ENCODE results near the gene RRP12. TPM values are rescaled to one million over a fixed set of nuclear protein-coding genes. Genes with fewer than 3 reads are reported as not detected.

The RRP12 gene
- polyA plus RNA-seq, 6 donors from 2014 or later = 8.1 to 20.8 (median 15.7) TPM

GRCh38 chr10:97396056-97396455 is 5.1 kb downstream of the RRP12 start:
- H3K4me1 Mint-ChIP-seq = peaks cover 6 to 12% (median 11%) of the 10 kb centered on the region in 3 donors
- DNase-seq (no peak), ATAC-seq (ENCODE audit: low read depth in 2 of 2) (no peak)
- no peaks in the 10 kb centered on the region for H3K27me3 Mint-ChIP-seq
- H3K36me3 Mint-ChIP-seq = peaks cover 1 to 14% of the 10 kb centered on the region in 2 donors
- no peak overlapping the region for H3K4me3 Mint-ChIP-seq
- no peaks in the 10 kb centered on the region for H3K9me3 Mint-ChIP-seq
- peak overlapping the region in 2 of 6 donors; percentile 57 to 72 for H3K27ac Mint-ChIP-seq

- H3K27me3 Mint-ChIP-seq = no peaks in the 10 kb centered on the region
- peaks cover 13 to 19% of the 10 kb centered on the region in 2 donors for H3K36me3 Mint-ChIP-seq
- peak overlapping the region in 3 of 6 donors; percentile 19 to 72 (median 71) for H3K27ac Mint-ChIP-seq
- H3K4me1 Mint-ChIP-seq = no peaks in the 10 kb centered on the region
- ATAC-seq (ENCODE audit: low read depth in 2 of 2) (no peak), DNase-seq (no peak)
- H3K4me3 Mint-ChIP-seq = no peak overlapping the region
- no peaks in the 10 kb centered on the region for H3K9me3 Mint-ChIP-seq
These were observed 8.0 kb downstream of the RRP12 start for GRCh38 chr10:97393034-97393573.

- Mint-ChIP-seq H3K4me1 (peaks cover 0 to 4% (median 0%) of the 10 kb centered on the region in 3 donors), H3K4me3 (no peak overlapping the region), H3K27ac (no peak overlapping the region), H3K27me3 (no peaks in the 10 kb centered on the region), H3K9me3 (no peaks in the 10 kb centered on the region), H3K36me3 (peaks cover 13 to 21% of the 10 kb centered on the region in 2 donors)
- DNase-seq = no peak
- ATAC-seq (ENCODE audit: low read depth in 2 of 2) = no peak
These were observed 11.0 kb downstream of the RRP12 start for GRCh38 chr10:97390091-97390490.

GRCh38 chr10:97388152-97388551 is 13.0 kb downstream of the RRP12 start:
- H3K27ac Mint-ChIP-seq = peak overlapping the region in 1 of 6 donors; percentile 54
- peaks cover 0 to 4% (median 0%) of the 10 kb centered on the region in 3 donors for H3K4me1 Mint-ChIP-seq
- no peaks in the 10 kb centered on the region for H3K27me3 Mint-ChIP-seq
- H3K9me3 Mint-ChIP-seq = no peaks in the 10 kb centered on the region
- ATAC-seq (ENCODE audit: low read depth in 2 of 2) = peak in 1 of 2 donors; percentile 4
- peaks cover 8 to 21% of the 10 kb centered on the region in 2 donors for H3K36me3 Mint-ChIP-seq
- no peak for DNase-seq
- no peak overlapping the region for H3K4me3 Mint-ChIP-seq

- Mint-ChIP-seq H3K9me3 (no peaks in the 10 kb centered on the region), H3K4me1 (peaks cover 0 to 4% (median 0%) of the 10 kb centered on the region in 3 donors), H3K36me3 (peaks cover 5 to 16% of the 10 kb centered on the region in 2 donors)
These were observed 15.6 kb downstream of the RRP12 start for GRCh38 chr10:97385565-97385964.

GRCh38 chr10:97384641-97385040 is 16.5 kb downstream of the RRP12 start:
- DNase-seq (no peak), ATAC-seq (ENCODE audit: low read depth in 2 of 2) (no peak)
- Mint-ChIP-seq H3K27ac (peak overlapping the region in 1 of 6 donors; percentile 59), H3K27me3 (no peaks in the 10 kb centered on the region), H3K36me3 (peaks cover 5 to 16% of the 10 kb centered on the region in 2 donors), H3K4me3 (no peak overlapping the region), H3K9me3 (no peaks in the 10 kb centered on the region), H3K4me1 (peaks cover 0 to 4% (median 0%) of the 10 kb centered on the region in 3 donors)

More at GRCh38 chr10:97385565-97385964, 15.6 kb downstream of the RRP12 start:
- H3K27ac Mint-ChIP-seq = peak overlapping the region in 1 of 6 donors; percentile 59
- no peaks in the 10 kb centered on the region for H3K27me3 Mint-ChIP-seq
- DNase-seq = no peak
- peak overlapping the region in 1 of 8 donors; percentile 16 for H3K4me3 Mint-ChIP-seq
- peak in 1 of 2 donors; percentile 6 for ATAC-seq (ENCODE audit: low read depth in 2 of 2)

- H3K9me3 Mint-ChIP-seq = no peaks in the 10 kb centered on the region
- no peak overlapping the region for H3K4me3 Mint-ChIP-seq
- no peak overlapping the region for H3K27ac Mint-ChIP-seq
- DNase-seq (no peak), ATAC-seq (ENCODE audit: low read depth in 2 of 2) (no peak)
- peaks cover 0 to 4% (median 0%) of the 10 kb centered on the region in 3 donors for H3K4me1 Mint-ChIP-seq
- H3K36me3 Mint-ChIP-seq = peaks cover 5 to 16% of the 10 kb centered on the region in 2 donors
- H3K27me3 Mint-ChIP-seq = no peaks in the 10 kb centered on the region
These were observed 17.0 kb downstream of the RRP12 start for GRCh38 chr10:97384156-97384555.

GRCh38 chr10:97383159-97383558 is 18.0 kb downstream of the RRP12 start:
- peak overlapping the region in 3 of 6 donors; percentile 53 to 60 (median 56) for H3K27ac Mint-ChIP-seq
- peaks cover 0 to 9% of the 10 kb centered on the region in 2 donors for H3K36me3 Mint-ChIP-seq
- no peaks in the 10 kb centered on the region for H3K9me3 Mint-ChIP-seq

GRCh38 chr10:97381626-97382025 is 19.5 kb downstream of the RRP12 start:
- Mint-ChIP-seq H3K27ac (peak overlapping the region in 1 of 6 donors; percentile 43), H3K36me3 (peaks cover 0 to 8% of the 10 kb centered on the region in 2 donors), H3K9me3 (no peaks in the 10 kb centered on the region), H3K4me1 (peaks cover 0 to 4% (median 0%) of the 10 kb centered on the region in 3 donors), H3K4me3 (no peak overlapping the region), H3K27me3 (no peaks in the 10 kb centered on the region)
- no peak for DNase-seq
- no peak for ATAC-seq (ENCODE audit: low read depth in 2 of 2)

More at GRCh38 chr10:97383159-97383558, 18.0 kb downstream of the RRP12 start:
- Mint-ChIP-seq H3K27me3 (no peaks in the 10 kb centered on the region), H3K4me1 (peaks cover 0 to 4% (median 0%) of the 10 kb centered on the region in 3 donors), H3K4me3 (no peak overlapping the region)
- ATAC-seq (ENCODE audit: low read depth in 2 of 2) (no peak), DNase-seq (no peak)

GRCh38 chr10:97380516-97380915 is 20.6 kb downstream of the RRP12 start:
- H3K27me3 Mint-ChIP-seq = no peaks in the 10 kb centered on the region
- H3K4me1 Mint-ChIP-seq = peaks cover 0 to 3% (median 0%) of the 10 kb centered on the region in 3 donors
- peak overlapping the region in 2 of 6 donors; percentile 43 to 71 for H3K27ac Mint-ChIP-seq
- H3K4me3 Mint-ChIP-seq = no peak overlapping the region
- peaks cover 0 to 5% of the 10 kb centered on the region in 2 donors for H3K36me3 Mint-ChIP-seq
- DNase-seq (no peak), ATAC-seq (ENCODE audit: low read depth in 2 of 2) (peak in 1 of 2 donors; percentile 8)
- no peaks in the 10 kb centered on the region for H3K9me3 Mint-ChIP-seq

- Mint-ChIP-seq H3K27ac (peak overlapping the region in 3 of 6 donors; percentile 21 to 92 (median 76)), H3K9me3 (no peaks in the 10 kb centered on the region), H3K4me1 (no peaks in the 10 kb centered on the region), H3K27me3 (no peaks in the 10 kb centered on the region), H3K36me3 (no peaks in the 10 kb centered on the region), H3K4me3 (no peak overlapping the region)
- no peak for DNase-seq
- ATAC-seq (ENCODE audit: low read depth in 2 of 2) = no peak
These were observed 21.9 kb downstream of the RRP12 start for GRCh38 chr10:97378933-97379921.

GRCh38 chr10:97376413-97376812 is 24.7 kb downstream of the RRP12 start:
- H3K27me3 Mint-ChIP-seq = no peaks in the 10 kb centered on the region
- no peaks in the 10 kb centered on the region for H3K4me1 Mint-ChIP-seq
- H3K4me3 Mint-ChIP-seq = peak overlapping the region in 1 of 8 donors; percentile 32
- ATAC-seq (ENCODE audit: low read depth in 2 of 2) = no peak
- H3K36me3 Mint-ChIP-seq = peaks cover 9 to 20% of the 10 kb centered on the region in 2 donors
- DNase-seq = no peak
- H3K9me3 Mint-ChIP-seq = no peaks in the 10 kb centered on the region
- peak overlapping the region in 2 of 6 donors; percentile 9 to 20 for H3K27ac Mint-ChIP-seq

- Mint-ChIP-seq H3K4me1 (peaks cover 0 to 4% (median 4%) of the 10 kb centered on the region in 3 donors), H3K36me3 (peaks cover 9 to 38% of the 10 kb centered on the region in 2 donors), H3K9me3 (no peaks in the 10 kb centered on the region), H3K4me3 (no peak overlapping the region), H3K27me3 (no peaks in the 10 kb centered on the region), H3K27ac (peak overlapping the region in 1 of 6 donors; percentile 16)
- no peak for ATAC-seq (ENCODE audit: low read depth in 2 of 2)
- no peak for DNase-seq
These were observed 27.7 kb downstream of the RRP12 start for GRCh38 chr10:97373456-97373855.

All from naive B cell (primary cell).